Sciatic nerve (tissue), 2 donors: ENCODE measurements around the gene MED26. TPM values are rescaled to one million over a fixed set of nuclear protein-coding genes. Genes with fewer than 3 reads are reported as not detected.
"Not testable (repeated sequence)": the region's sequence is repeated elsewhere in the genome, so short reads cannot be mapped to it uniquely, and the experiment has no call there.

ENCODE experiments used
- ATAC-seq: fragments of 200-7000 bp; cut with Tn5 transposase; one replicate; pipeline ENCODE4 v1.9.1; 2020; ENCODE audit warnings: mild to moderate bottlenecking, moderate library complexity
- DNase-seq: peaks from one replicate; pipeline ENCODE4 v3.0.0-alpha.2; 2020; ENCODE audit warnings: low spot score
- intact Hi-C: fragments of 100-400 bp; cut with DNase I; formaldehyde crosslinking; loops from one replicate; pipeline ENCODE4 v1.14.2; 2022
- total RNA-seq: library from RNA; stranded (reverse); fragmentation: NEBNext Ultra II Directional; extraction: Animal tissue kit (Norgen Biotek cat#: 25700); gene quantifications from one replicate; pipeline ENCODE4 v1.2.1, GENCODE V29; 2021
- donor health status: DM: no; HTN: no; CAD: no.
- donor health status: DM: no; HTN: no; CAD: no.

Gene MED26
- total RNA-seq, 1 donor from 2014 or later, result 11.4 TPM

- no peak for DNase-seq
- no peak for ATAC-seq
- intact Hi-C loops, result no loop called here
These were observed 65.4 kb downstream of the MED26 start for GRCh38 chr19:16562608-16563025.

DNA sequence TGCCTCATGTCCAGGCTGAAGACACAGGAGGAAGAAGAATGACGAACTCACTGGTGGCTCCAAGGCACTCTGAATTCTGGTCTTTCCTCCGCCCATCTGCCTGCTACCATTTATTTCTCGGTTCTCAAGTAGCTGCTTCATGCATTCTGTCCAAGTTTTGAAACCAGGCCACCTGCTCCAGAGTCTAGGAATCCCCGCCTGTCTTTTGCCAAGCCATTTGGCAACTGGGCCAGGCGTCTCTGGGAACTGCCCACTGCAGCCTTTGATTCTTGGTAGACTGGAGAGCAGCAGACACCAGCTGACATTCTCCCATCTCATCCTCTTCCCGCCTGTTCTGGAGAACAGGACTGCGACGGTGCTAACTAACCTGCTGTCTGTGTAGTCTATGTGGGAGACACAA lies 66.6 kb downstream of the MED26 start:
- no peak for ATAC-seq
- intact Hi-C loops, result no loop called here
- DNase-seq, result no peak

DNA sequence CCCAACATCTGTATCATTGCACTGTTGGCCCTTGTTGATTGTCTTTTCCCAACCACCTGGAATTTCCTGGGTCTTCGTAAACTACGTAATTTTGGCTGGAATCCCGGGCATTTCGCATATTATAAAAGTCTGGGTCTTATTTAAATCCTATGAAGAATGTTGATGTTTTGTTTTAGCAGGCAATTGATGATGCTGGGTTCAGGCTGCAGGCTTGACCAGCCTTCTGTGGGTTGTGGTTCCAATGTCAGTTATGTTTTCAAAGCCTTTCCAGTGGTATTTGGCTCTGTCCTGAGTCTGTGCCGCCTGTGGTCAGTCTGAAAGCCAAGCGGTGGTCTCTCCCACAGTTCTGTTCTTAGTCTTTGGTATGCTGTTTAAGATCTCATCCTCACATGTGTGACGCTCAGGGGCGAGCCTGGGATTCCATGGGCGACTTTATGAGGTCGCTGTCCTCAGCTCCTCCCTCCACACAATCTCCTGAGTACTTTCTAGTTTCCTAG lies 68.2 kb downstream of the MED26 start:
- DNase-seq (no peak), ATAC-seq (no peak)
- intact Hi-C loops, result no loop called here

- intact Hi-C loops, result no loop called here
- no peak for DNase-seq
- ATAC-seq, result no peak
These were observed 73.2 kb downstream of the MED26 start for GRCh38 chr19:16554776-16555175.

- intact Hi-C loops, DNase-seq, ATAC-seq: not testable (repeated sequence)
These were observed 76.1 kb downstream of the MED26 start for GRCh38 chr19:16551902-16552301.

- intact Hi-C loops, result no loop called here
- DNase-seq (no peak), ATAC-seq (no peak)
These were observed 79.0 kb downstream of the MED26 start for GRCh38 chr19:16548956-16549355.

DNA sequence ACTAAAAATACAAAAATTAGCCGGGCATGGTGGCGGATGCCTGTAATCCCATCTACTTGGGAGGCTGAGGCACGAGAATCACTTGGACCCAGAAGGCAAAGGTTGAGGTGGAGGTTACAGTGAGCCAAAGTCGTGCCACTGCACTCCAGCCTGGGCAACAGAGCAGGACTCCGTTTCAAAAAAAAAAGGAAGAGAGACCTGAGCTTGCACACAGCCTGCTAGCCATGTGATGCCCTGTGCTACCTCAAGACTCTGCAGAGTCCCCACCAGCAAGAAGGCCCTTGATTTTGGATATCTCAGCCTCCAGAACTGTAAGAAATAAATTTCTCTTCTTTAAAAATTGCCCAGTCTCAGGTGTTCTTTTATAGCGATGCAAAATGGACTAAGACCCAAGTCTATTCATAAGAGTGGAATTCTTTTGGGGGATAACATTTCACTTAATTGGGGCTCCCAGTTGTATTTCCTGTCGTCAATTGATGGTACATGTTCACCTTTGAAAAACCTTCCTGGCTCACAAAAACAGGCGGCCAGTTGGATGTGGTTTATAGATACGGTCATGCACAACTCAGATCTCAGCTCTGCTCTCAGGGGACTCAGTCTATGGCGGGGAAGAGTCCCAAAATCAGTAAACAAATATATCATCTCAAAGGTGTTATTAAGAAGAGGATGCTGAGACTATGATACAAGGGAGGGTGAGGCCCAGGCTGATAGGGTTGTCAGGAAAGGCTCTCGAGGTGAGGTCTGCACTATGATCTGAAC lies 83.4 kb downstream of the MED26 start:
- intact Hi-C loops, result no loop called here
- DNase-seq (no peak), ATAC-seq (no peak)

DNA sequence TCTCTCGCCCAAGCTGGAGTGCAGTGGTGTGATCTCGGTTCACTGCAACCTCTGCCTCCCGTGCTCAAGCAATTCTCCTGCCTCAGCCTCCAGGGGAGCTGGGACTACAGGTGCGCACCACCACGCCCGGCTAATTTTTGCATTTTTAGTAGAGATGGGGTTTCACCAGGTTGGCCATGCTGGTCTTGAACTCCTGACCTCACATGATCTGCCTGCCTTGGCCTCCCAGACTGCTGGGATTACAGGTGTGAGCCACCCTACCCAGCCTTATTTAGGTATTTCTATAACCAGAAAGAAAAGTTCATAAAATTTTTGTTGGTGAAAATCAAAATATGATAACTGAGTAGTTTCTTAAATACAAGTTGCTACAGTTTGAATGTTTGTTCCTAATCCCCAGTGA lies 84.3 kb downstream of the MED26 start:
- intact Hi-C loops, DNase-seq: not testable (repeated sequence)

GRCh38 chr19:16542910-16543472 lies 85.0 kb downstream of the MED26 start:
- intact Hi-C loops, result no loop called here
- DNase-seq (no peak), ATAC-seq (no peak)

More for the DNA sequence above, 84.3 kb downstream of the MED26 start:
- ATAC-seq, result not testable (repeated sequence)

DNA sequence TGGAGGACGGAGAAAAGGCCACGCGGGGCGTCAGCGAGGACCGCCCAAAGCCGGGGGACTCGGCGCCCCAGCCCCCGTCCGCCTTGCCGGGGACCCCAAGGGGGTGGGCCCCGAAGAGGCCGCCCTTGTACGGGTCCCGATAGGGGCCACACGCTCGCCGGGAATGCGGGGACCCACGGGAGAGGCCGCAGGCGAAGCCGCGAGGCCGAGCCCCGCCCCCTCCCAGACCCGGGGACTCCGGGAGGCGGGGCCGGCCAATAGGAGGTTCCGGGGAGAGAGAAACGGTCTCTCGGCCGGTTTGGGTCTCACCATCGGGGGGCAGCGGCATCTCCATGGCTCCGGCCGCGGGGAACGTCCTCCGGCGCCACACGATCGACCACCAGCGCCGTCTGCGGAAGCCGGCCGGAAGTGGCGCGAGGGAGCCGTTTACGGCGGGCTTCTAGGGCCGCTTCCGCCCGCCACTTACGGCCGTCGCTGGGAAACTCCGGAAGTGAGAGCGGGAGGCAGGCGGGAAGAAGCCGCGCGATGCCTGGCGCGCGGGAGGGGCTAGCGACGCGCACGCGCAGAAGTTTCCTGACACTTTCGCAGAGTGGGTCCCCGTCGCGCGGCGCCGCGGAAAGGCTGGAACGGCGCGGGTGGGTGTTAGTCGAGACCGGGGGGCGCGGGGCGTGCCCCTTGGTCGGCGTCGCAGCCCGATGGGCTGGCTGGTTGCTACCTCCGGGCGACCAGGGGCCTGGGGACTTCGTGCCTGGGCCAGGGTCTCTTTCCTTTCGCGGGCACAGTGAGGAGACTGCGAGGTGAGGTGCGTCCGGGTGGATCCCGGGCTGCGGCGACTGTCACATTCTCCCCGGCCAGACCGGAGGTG lies 85.7 kb downstream of the MED26 start, which contains the start of gene CHERP:
Gene CHERP, minus strand, starts transcription at position 393 of the 865 bp plus-strand sequence. Its CDS starts 59 bp downstream, at position 334.
- intact Hi-C loops, result no loop called here
- ATAC-seq, result peak; percentile 98
- peak; percentile 96 for DNase-seq

- no peak for ATAC-seq
- intact Hi-C loops, result no loop called here
- no peak for DNase-seq
These were observed 86.4 kb downstream of the MED26 start for GRCh38 chr19:16541526-16542044.

GRCh38 chr19:16540948-16541347 lies 87.1 kb downstream of the MED26 start:
- DNase-seq, result no peak
- intact Hi-C loops, result no loop called here
- ATAC-seq, result no peak

DNA sequence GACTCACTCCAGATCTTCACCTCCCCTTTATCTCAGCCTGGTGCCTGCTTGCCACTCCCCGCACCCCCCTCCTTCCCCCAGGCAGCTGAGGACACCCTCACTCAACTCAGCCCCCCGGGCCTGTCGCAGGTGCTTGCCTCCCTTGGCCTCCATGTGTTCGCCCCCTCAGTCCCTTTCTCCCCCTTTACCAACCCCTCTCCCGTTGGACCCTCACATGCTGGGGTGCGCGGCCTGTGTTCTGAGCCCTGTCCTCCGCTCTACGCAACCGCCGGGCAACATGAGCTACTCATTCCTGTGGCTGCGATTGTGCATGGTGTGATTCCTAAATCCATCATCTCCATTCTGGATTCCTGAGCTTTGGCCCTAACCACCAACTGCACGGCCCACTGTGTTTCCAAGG lies 90.9 kb downstream of the MED26 start:
- no peak for ATAC-seq
- intact Hi-C loops, result no loop called here
- DNase-seq, result no peak

DNA sequence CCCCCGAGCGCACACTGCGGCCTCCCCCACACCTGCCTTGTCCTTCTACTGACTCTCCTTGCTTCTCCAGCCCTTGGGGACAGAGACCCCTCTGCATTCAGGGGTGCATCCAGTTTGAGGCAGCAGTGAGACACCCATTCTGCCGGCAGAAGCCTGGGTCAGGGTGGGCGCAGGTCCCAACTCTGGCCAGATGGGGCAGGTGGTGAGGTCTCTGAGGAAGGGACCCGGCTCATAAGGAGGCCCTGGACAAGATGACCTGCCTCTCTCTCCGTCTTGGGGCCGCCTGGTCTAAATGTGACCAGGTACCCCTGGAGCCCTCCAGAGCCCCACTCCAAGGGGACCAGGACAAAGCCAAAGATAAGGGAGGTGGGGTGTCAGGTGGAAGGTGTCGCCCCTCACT lies 91.9 kb downstream of the MED26 start:
- intact Hi-C loops, result no loop called here
- ATAC-seq, result no peak
- no peak for DNase-seq

DNA sequence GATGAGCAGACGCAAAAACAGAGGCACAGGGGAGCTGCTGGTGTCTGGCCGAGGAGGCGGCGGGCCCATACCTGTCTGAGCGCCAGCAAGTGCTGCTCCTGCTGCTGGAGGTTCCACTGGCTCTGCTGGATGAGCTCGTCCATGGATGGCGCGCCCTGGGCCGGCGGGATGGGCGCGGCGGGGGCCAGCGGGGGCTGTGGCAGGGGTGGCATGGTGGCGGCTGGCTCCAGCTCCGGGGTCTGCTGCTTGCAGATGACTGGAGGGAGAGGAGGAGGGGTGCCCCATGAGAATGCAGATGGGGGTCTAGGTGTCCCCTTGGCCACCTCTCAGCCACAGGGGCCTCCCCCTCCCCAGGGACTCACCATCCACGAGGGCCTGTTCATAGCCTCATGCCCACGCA lies 92.6 kb downstream of the MED26 start:
- no peak for ATAC-seq
- no peak for DNase-seq
- intact Hi-C loops, result no loop called here

- ATAC-seq, result no peak
- intact Hi-C loops, result no loop called here
- no peak for DNase-seq
These were observed 95.4 kb downstream of the MED26 start for GRCh38 chr19:16532440-16533234.

DNA sequence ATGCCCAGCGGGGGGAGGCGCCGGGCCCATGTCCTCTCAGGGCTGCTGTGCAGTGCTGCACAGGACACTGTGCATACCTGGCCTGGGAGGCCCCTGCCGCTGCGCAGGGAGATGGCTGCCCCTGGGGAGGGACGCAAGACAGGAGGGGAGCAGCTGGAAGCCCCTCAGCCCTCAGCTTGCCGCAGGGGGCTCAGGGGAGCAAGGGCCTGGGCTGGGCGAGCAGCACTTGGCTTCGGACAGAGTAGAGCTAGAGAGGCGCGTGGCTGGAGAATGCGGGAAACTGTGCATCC lies 96.7 kb downstream of the MED26 start:
- intact Hi-C loops, result no loop called here
- no peak for DNase-seq
- ATAC-seq, result no peak

- ATAC-seq (no peak), DNase-seq (no peak)
- intact Hi-C loops, result no loop called here
These were observed 97.2 kb downstream of the MED26 start for GRCh38 chr19:16530540-16531379.
